Fibroblast of pulmonary artery (primary cell): ENCODE data around the gene PTPN13.
"Not testable (repeated sequence)": the region's sequence is repeated elsewhere in the genome, so short reads cannot be mapped to it uniquely, and the experiment has no call there.

ENCODE experiments used
- DNase-seq: peaks from one replicate; pipeline ENCODE4 v3.0.0-alpha.2; 2010; ENCODE audit warnings: low read depth
- H3K4me3 ChIP-seq: replicated peaks from 2 replicates; pipeline ENCODE4 v1.5.1; 2011; ENCODE audit warnings: low read depth, mild to moderate bottlenecking, control low read depth, low read length, moderate library complexity
- CTCF ChIP-seq: IDR thresholded peaks from 2 replicates; pipeline ENCODE4 v1.5.1; 2011; ENCODE audit warnings: mild to moderate bottlenecking, control low read depth, low read length, inconsistent platforms; ENCODE audit errors: missing control alignments

PTPN13 gene

GRCh38 chr4:86633854-86634253 is 39.7 kb downstream of the PTPN13 start:
- no peak for TF ChIP-seq CTCF
- no peak overlapping the region for H3K4me3 ChIP-seq
- no peak for DNase-seq

GRCh38 chr4:86640469-86640868 is 46.4 kb downstream of the PTPN13 start:
- H3K4me3 ChIP-seq = no peak overlapping the region
- no peak for TF ChIP-seq CTCF
- peak; percentile 11 for DNase-seq

GRCh38 chr4:86641516-86642090 is 47.5 kb downstream of the PTPN13 start:
- DNase-seq = no peak
- H3K4me3 ChIP-seq = no peak overlapping the region
- no peak for TF ChIP-seq CTCF

GRCh38 chr4:86644892-86645291 is 50.8 kb downstream of the PTPN13 start:
- DNase-seq = no peak
- no peak overlapping the region for H3K4me3 ChIP-seq
- TF ChIP-seq CTCF = no peak

- no peak for DNase-seq
- TF ChIP-seq CTCF = no peak
- H3K4me3 ChIP-seq = no peak overlapping the region
Measured at GRCh38 chr4:86652332-86652932, 58.3 kb downstream of the PTPN13 start.

GRCh38 chr4:86653237-86653865 is 59.2 kb downstream of the PTPN13 start:
- TF ChIP-seq CTCF = peak; percentile 29
- H3K4me3 ChIP-seq = no peak overlapping the region
- DNase-seq = peak; percentile 6

- not testable (repeated sequence) for H3K4me3 ChIP-seq, DNase-seq
Measured at GRCh38 chr4:86656781-86657180, 62.7 kb downstream of the PTPN13 start.
